A673 (cell line): ENCODE results near the gene ADGRG2. TPM values are rescaled to one million over a fixed set of nuclear protein-coding genes. Genes with fewer than 3 reads are reported as not detected.

ENCODE experiments used
- BruUV-seq: library from RNA; stranded (reverse); fragments of 400-500 nt; replicated peaks from 2 replicates; lab custom pipeline; 2021; lab: Mats Ljungman, UMichigan
- CTCF ChIA-PET: fragments of 300-600 bp; sonication (Branson Sonifier 250); formaldehyde crosslinking; loops from one replicate; lab custom pipeline; 2022; ENCODE audit warnings: antibody characterized with exemption; lab: Charles Lee
- POLR2A ChIA-PET: fragments of 300-600 bp; sonication (Branson Sonifier 250); formaldehyde crosslinking; loops from one replicate; lab custom pipeline; 2022; ENCODE audit warnings: antibody characterized with exemption; ENCODE audit not compliant: low non-redundant PET; lab: Charles Lee
- DNase-seq: peaks from one replicate; pipeline ENCODE4 v3.0.0-alpha.2; 2015; ENCODE audit warnings: low spot score
- H3K27ac ChIP-seq: fragments of 200-600 bp; sonication (generic); 2 replicates; pipeline ENCODE4 v1.5.1; 2016; ENCODE audit warnings: mixed run types, low read depth, mild to moderate bottlenecking, mixed read lengths, antibody characterized with exemption, low read length; ENCODE audit not compliant: poor library complexity, severe bottlenecking
- H3K27me3 ChIP-seq: fragments of 200-600 bp; sonication (generic); replicated peaks from 2 replicates; pipeline ENCODE4 v1.6.1; 2017; ENCODE audit warnings: mixed run types, low read depth, mild to moderate bottlenecking, mixed read lengths, antibody characterized with exemption, low read length; ENCODE audit not compliant: insufficient read depth, poor library complexity
- H3K36me3 ChIP-seq: fragments of 200-600 bp; sonication (generic); 2 replicates; pipeline ENCODE4 v1.6.1; 2016; ENCODE audit warnings: mixed run types, mild to moderate bottlenecking, mixed read lengths, antibody characterized with exemption, low read length; ENCODE audit not compliant: insufficient read depth, poor library complexity, severe bottlenecking
- H3K4me1 ChIP-seq: fragments of 200-600 bp; sonication (generic); 2 replicates; pipeline ENCODE4 v1.6.1; 2017; ENCODE audit warnings: mixed run types, mild to moderate bottlenecking, mixed read lengths, antibody characterized with exemption, low read length; ENCODE audit not compliant: insufficient read depth, poor library complexity, severe bottlenecking
- H3K4me3 ChIP-seq: fragments of 200-600 bp; sonication (generic); 2 replicates; pipeline ENCODE4 v1.5.1; 2016; ENCODE audit warnings: low read depth, mixed run types, mild to moderate bottlenecking, mixed read lengths, low read length; ENCODE audit not compliant: poor library complexity, severe bottlenecking
- H3K9me3 ChIP-seq: fragments of 200-600 bp; sonication (generic); 2 replicates; pipeline ENCODE4 v1.6.1; 2016; ENCODE audit warnings: mixed run types, low read depth, mild to moderate bottlenecking, mixed read lengths, antibody characterized with exemption, low read length; ENCODE audit not compliant: poor library complexity, severe bottlenecking
- EZH2 ChIP-seq: fragments of 200-600 bp; sonication (generic); IDR thresholded peaks from 2 replicates; pipeline ENCODE4 v1.6.1; 2017; ENCODE audit warnings: borderline replicate concordance, low read depth, mild to moderate bottlenecking, mixed read lengths, antibody characterized with exemption, low read length; ENCODE audit not compliant: poor library complexity, severe bottlenecking
- intact Hi-C: fragments of 100-400 bp; cut with micrococcal nuclease; formaldehyde crosslinking; loops from one replicate; pipeline ENCODE4 v1.10.0; 2022; ENCODE audit not compliant: unreplicated experiment
- total RNA-seq: library from RNA; stranded (reverse); gene quantifications from 2 replicates; pipeline ENCODE4 v1.2.3, GENCODE V29; 2021
- TF ChIP-seq, protein P1 (sequence below): fragments of 300-800, 200-600 bp; sonication (generic); conservative IDR thresholded peaks from 2 replicates; pipeline ENCODE4 v1.5.1; 2017; ENCODE audit warnings: low read depth, mild to moderate bottlenecking, antibody characterized with exemption, low read length, moderate library complexity, mixed read lengths

ADGRG2 gene
- total RNA-seq, 1 experiment from 2014 or later, result 61.3 TPM

DNA sequence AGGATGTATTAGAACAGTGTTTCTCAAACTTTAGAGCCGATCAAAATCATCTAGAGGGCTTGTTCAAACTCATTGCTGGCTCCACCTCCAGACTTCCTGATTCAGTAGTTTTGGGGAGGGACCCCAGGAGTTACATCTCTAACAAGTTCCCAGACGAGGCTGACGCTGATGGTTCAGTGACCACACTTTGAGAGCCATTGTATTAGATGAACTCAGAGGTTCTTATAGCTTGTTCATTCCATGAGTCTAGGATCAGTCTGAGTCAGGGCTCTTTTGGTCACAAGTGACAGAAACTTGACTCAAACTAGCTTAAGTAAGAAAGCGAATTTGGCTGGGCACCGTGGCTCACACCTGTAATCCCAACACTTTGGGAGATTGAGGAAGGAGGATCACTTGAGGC lies 11.5 kb upstream of the ADGRG2 start:
- intact Hi-C loops, result no loop called here

DNA sequence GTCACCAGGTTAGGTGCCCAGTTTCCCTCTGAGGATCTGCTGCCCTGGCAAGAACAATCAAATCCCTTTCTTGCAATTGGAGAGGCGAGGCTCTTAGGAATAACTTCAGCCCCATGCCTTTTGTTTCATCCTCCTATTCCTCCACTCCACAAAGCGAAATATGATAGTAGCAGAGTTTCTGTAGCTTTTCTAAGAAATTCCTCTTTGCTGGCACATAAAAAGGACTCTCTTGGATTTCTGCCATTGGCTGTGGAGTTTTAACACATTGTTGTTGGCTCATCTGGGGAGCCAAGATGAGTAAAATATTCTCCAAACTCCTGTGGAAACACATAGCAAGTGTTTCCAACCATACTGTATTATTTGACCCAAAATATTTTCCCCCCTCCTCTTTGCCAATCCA lies 11.0 kb upstream of the ADGRG2 start:
- BruUV-seq, result no TSS peak
- Histone ChIP-seq H3K27ac (peak overlapping the region; percentile 43), H3K27me3 (no peaks in the 10 kb centered on the region), H3K36me3 (no peaks in the 10 kb centered on the region), H3K4me1 (peaks cover 17% of the 10 kb centered on the region), H3K4me3 (no peak overlapping the region), H3K9me3 (no peaks in the 10 kb centered on the region)
- intact Hi-C loops, result no loop called here
- ChIA-PET POLR2A (no interaction called here), CTCF (no interaction called here)
- DNase-seq, result no peak
- TF ChIP-seq EZH2, result no peak
- TF ChIP-seq, protein P1, sequence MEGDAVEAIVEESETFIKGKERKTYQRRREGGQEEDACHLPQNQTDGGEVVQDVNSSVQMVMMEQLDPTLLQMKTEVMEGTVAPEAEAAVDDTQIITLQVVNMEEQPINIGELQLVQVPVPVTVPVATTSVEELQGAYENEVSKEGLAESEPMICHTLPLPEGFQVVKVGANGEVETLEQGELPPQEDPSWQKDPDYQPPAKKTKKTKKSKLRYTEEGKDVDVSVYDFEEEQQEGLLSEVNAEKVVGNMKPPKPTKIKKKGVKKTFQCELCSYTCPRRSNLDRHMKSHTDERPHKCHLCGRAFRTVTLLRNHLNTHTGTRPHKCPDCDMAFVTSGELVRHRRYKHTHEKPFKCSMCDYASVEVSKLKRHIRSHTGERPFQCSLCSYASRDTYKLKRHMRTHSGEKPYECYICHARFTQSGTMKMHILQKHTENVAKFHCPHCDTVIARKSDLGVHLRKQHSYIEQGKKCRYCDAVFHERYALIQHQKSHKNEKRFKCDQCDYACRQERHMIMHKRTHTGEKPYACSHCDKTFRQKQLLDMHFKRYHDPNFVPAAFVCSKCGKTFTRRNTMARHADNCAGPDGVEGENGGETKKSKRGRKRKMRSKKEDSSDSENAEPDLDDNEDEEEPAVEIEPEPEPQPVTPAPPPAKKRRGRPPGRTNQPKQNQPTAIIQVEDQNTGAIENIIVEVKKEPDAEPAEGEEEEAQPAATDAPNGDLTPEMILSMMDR, result no peak

More for the DNA sequence above, 11.5 kb upstream of the ADGRG2 start:
- Histone ChIP-seq H3K27ac (no peak overlapping the region), H3K4me1 (peaks cover 12% of the 10 kb centered on the region), H3K36me3 (no peaks in the 10 kb centered on the region), H3K4me3 (no peak overlapping the region), H3K27me3 (no peaks in the 10 kb centered on the region), H3K9me3 (no peaks in the 10 kb centered on the region)
- ChIA-PET POLR2A (no interaction called here), CTCF (no interaction called here)
- TF ChIP-seq, protein P1, result no peak
- BruUV-seq, result no TSS peak
- DNase-seq, result no peak

DNA sequence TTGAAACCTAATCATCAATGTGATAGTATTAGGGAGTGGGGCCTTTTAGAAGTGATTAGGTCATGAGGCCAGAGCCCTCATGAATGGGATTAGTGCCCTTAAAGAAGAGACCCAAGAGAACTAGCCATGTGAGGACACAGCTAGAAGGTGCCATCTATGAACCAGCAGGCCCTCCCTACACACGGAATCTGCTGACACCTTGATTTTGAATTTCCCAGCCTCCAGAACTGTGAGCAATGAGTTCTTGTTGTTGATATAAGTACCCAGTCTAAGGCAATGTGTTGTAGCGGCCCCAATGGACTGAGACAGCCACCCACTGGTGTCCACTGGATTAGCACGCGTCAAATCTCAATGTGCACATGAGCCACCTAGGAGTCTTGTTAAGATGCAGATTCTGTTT lies 8.4 kb upstream of the ADGRG2 start:
- no peak overlapping the region for H3K4me3 ChIP-seq
- H3K36me3 ChIP-seq, result no peaks in the 10 kb centered on the region
- CTCF ChIA-PET, result no interaction called here
- peaks cover 36% of the 10 kb centered on the region for H3K4me1 ChIP-seq
- no peak overlapping the region for H3K27ac ChIP-seq
- no TSS peak for BruUV-seq
- H3K9me3 ChIP-seq, result no peaks in the 10 kb centered on the region
- no peaks in the 10 kb centered on the region for H3K27me3 ChIP-seq
- DNase-seq, result no peak
- POLR2A ChIA-PET, result interaction anchor here (0.6 kb wide), 1 partner anchor 10 kb away, joined by 3 read pairs; no protein-coding TSS in a partner anchor
- intact Hi-C loops, result no loop called here
- TF ChIP-seq, protein P1, result no peak
- TF ChIP-seq EZH2, result no peak
